ENCODE data around the gene CLSTN2. TPM values are rescaled to one million over a fixed set of nuclear protein-coding genes. Genes with fewer than 3 reads are reported as not detected.

CLSTN2 gene
- polyA plus RNA-seq, 3 donors = not detected

DNA sequence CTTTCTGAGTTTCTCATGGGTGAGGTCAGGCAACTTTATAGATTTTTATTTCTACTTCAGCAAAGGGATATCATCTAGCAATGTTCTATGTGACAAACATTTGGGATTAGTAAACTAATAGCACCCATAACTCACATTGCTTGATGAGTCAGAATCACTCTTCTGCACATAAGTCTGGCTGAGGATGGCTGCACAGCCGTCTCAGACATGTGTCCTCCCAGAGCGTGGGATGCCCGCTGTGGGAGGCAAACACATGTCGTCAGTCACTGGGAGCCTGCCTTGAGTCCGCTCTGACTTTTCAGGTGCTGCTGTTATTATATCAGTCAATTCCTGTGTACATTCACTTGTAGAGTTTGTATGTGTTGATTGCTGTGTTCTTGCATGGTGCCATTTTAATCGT is 512.2 kb downstream of the CLSTN2 start:
- intact Hi-C loops (cut with micrococcal nuclease) = no loop called here
- Histone ChIP-seq H3K36me3 (replicated peaks in 1 of 2; ENCODE audit: control insufficient read depth in 1 of 2, insufficient read depth in 2 of 2, low read length in 2 of 2) (no peaks in the 10 kb centered on the region), H3K4me1 (ENCODE audit: control insufficient read depth in 1 of 2, insufficient read depth in 2 of 2, low read length in 2 of 2) (no peaks in the 10 kb centered on the region), H3K27ac (ENCODE audit: low read depth in 1 of 2, low read length in 2 of 2) (no peak overlapping the region), H3K4me3 (replicated peaks in 1 of 3; ENCODE audit: low read depth in 2 of 3, low read length in 3 of 3) (no peak overlapping the region), H3K79me2 (ENCODE audit: insufficient read depth, low read length) (no peaks in the 10 kb centered on the region), H3K27me3 (ENCODE audit: control insufficient read depth in 2 of 2, insufficient read depth in 2 of 2, low read length in 2 of 2) (no peaks in the 10 kb centered on the region), H3K9me3 (replicated peaks in 1 of 2; ENCODE audit: control insufficient read depth in 1 of 2, insufficient read depth in 1 of 2, low read length in 2 of 2) (no peaks in the 10 kb centered on the region), H3K4me2 (replicated peaks; ENCODE audit: extremely low read depth, low read length, poor library complexity, severe bottlenecking) (no peak overlapping the region), H3K9ac (ENCODE audit: insufficient read depth, low read length, poor library complexity, severe bottlenecking) (no peak overlapping the region), H2AFZ (ENCODE audit: insufficient read depth, low read depth, low read length, poor library complexity, severe bottlenecking) (no peak overlapping the region), H4K20me1 (ENCODE audit: insufficient read depth, low read length) (no peaks in the 10 kb centered on the region)
- Mint-ChIP-seq H3K27ac (no peak overlapping the region), H3K4me3 (no peak overlapping the region), H3K4me1 (no peaks in the 10 kb centered on the region), H3K27me3 (ENCODE audit: low read depth in 3 of 3) (peaks cover 2 to 5% (median 3%) of the 10 kb centered on the region in 3 donors), H3K36me3 (no peaks in the 10 kb centered on the region), H3K9me3 (peaks cover 0 to 4% (median 3%) of the 10 kb centered on the region in 7 donors)
- WGBS (ENCODE audit: insufficient coverage) = 100% methylated on average over 4 of the region's 6 CpGs
- TF ChIP-seq, protein P1, sequence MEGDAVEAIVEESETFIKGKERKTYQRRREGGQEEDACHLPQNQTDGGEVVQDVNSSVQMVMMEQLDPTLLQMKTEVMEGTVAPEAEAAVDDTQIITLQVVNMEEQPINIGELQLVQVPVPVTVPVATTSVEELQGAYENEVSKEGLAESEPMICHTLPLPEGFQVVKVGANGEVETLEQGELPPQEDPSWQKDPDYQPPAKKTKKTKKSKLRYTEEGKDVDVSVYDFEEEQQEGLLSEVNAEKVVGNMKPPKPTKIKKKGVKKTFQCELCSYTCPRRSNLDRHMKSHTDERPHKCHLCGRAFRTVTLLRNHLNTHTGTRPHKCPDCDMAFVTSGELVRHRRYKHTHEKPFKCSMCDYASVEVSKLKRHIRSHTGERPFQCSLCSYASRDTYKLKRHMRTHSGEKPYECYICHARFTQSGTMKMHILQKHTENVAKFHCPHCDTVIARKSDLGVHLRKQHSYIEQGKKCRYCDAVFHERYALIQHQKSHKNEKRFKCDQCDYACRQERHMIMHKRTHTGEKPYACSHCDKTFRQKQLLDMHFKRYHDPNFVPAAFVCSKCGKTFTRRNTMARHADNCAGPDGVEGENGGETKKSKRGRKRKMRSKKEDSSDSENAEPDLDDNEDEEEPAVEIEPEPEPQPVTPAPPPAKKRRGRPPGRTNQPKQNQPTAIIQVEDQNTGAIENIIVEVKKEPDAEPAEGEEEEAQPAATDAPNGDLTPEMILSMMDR (IDR thresholded peaks at IDR 0.05) = no peak
- DNase-seq = no peak

DNA sequence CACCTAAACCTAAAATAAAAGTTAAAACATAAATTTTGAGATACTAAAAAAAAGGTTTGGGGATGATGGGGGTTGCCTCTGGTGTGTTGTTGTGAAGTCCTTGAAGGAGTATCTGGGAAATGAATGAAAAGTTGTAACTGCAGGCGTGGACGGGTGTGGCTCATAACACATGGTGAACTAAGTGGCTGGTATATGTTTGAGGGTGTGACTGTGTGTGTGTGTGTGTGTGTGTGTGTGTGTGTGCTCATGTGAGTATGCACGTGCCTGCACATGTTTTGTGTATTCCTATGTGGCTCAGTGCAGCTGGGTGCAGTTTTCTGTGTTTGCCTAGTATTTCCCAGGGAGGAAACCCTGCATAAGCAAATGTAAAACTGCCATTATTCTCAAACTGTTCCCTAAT is 513.0 kb downstream of the CLSTN2 start:
- Histone ChIP-seq H3K9ac (ENCODE audit: insufficient read depth, low read length, poor library complexity, severe bottlenecking) (no peak overlapping the region), H3K27ac (ENCODE audit: low read depth in 1 of 2, low read length in 2 of 2) (no peak overlapping the region), H3K27me3 (ENCODE audit: control insufficient read depth in 2 of 2, insufficient read depth in 2 of 2, low read length in 2 of 2) (no peaks in the 10 kb centered on the region), H3K4me2 (replicated peaks; ENCODE audit: extremely low read depth, low read length, poor library complexity, severe bottlenecking) (no peak overlapping the region), H3K79me2 (ENCODE audit: insufficient read depth, low read length) (no peaks in the 10 kb centered on the region), H4K20me1 (ENCODE audit: insufficient read depth, low read length) (no peaks in the 10 kb centered on the region), H2AFZ (ENCODE audit: insufficient read depth, low read depth, low read length, poor library complexity, severe bottlenecking) (no peak overlapping the region), H3K9me3 (replicated peaks in 1 of 2; ENCODE audit: control insufficient read depth in 1 of 2, insufficient read depth in 1 of 2, low read length in 2 of 2) (no peaks in the 10 kb centered on the region), H3K36me3 (replicated peaks in 1 of 2; ENCODE audit: control insufficient read depth in 1 of 2, insufficient read depth in 2 of 2, low read length in 2 of 2) (no peaks in the 10 kb centered on the region), H3K4me1 (ENCODE audit: control insufficient read depth in 1 of 2, insufficient read depth in 2 of 2, low read length in 2 of 2) (no peaks in the 10 kb centered on the region), H3K4me3 (replicated peaks in 1 of 3; ENCODE audit: low read depth in 2 of 3, low read length in 3 of 3) (no peak overlapping the region)
- H3K27me3 Mint-ChIP-seq (ENCODE audit: low read depth in 3 of 3) = peaks cover 0 to 3% (median 3%) of the 10 kb centered on the region in 3 donors
- TF ChIP-seq, protein P1 (IDR thresholded peaks at IDR 0.05) = no peak
- H3K27ac Mint-ChIP-seq = no peak overlapping the region
- intact Hi-C loops (cut with micrococcal nuclease) = no loop called here
- H3K36me3 Mint-ChIP-seq = no peaks in the 10 kb centered on the region
- H3K4me3 Mint-ChIP-seq = no peak overlapping the region
- H3K9me3 Mint-ChIP-seq = peaks cover 0 to 9% (median 4%) of the 10 kb centered on the region in 7 donors
- DNase-seq = no peak
- H3K4me1 Mint-ChIP-seq = no peaks in the 10 kb centered on the region
- WGBS (ENCODE audit: insufficient coverage) = 93% methylated on average over 3 of the region's 3 CpGs
